Medulla oblongata (tissue), 1 donor: ENCODE data around the gene CACNA1D.

Source experiments
- DNase-seq: peaks from one replicate; pipeline ENCODE4 v3.0.0-alpha.2; 2015; ENCODE audit errors: extremely low spot score

CACNA1D gene

GRCh38 chr3:53495520-53496391 is 1.3 kb downstream of the CACNA1D start:
- peak; percentile 49 for DNase-seq

- DNase-seq: no peak
Measured at GRCh38 chr3:53496392-53496670, 1.9 kb downstream of the CACNA1D start.

- DNase-seq: peak; percentile 60
Measured at GRCh38 chr3:53496984-53497383, 2.6 kb downstream of the CACNA1D start.

GRCh38 chr3:53498806-53499641 is 4.6 kb downstream of the CACNA1D start:
- DNase-seq: no peak

- no peak for DNase-seq
Measured at GRCh38 chr3:53500165-53500777, 5.9 kb downstream of the CACNA1D start.

- DNase-seq: no peak
Measured at GRCh38 chr3:53501178-53501577, 6.8 kb downstream of the CACNA1D start.

- peak; percentile 28 for DNase-seq
Measured at GRCh38 chr3:53502737-53503136, 8.3 kb downstream of the CACNA1D start.

GRCh38 chr3:53503195-53503594 is 8.8 kb downstream of the CACNA1D start:
- no peak for DNase-seq

GRCh38 chr3:53506110-53506762 is 11.8 kb downstream of the CACNA1D start:
- no peak for DNase-seq

GRCh38 chr3:53506763-53507145 is 12.3 kb downstream of the CACNA1D start:
- DNase-seq: no peak

- DNase-seq: no peak
Measured at GRCh38 chr3:53509494-53509893, 15.1 kb downstream of the CACNA1D start.

GRCh38 chr3:53510508-53510907 is 16.1 kb downstream of the CACNA1D start:
- no peak for DNase-seq

GRCh38 chr3:53511246-53511645 is 16.8 kb downstream of the CACNA1D start:
- DNase-seq: no peak

- no peak for DNase-seq
Measured at GRCh38 chr3:53513556-53514190, 19.3 kb downstream of the CACNA1D start.

- peak; percentile 68 for DNase-seq
Measured at GRCh38 chr3:53516339-53516738, 21.9 kb downstream of the CACNA1D start.

GRCh38 chr3:53518495-53518981 is 24.1 kb downstream of the CACNA1D start:
- peak; percentile 71 for DNase-seq

- peak; percentile 51 for DNase-seq
Measured at GRCh38 chr3:53519065-53519709, 24.8 kb downstream of the CACNA1D start.

- DNase-seq: no peak
Measured at GRCh38 chr3:53523346-53523745, 28.9 kb downstream of the CACNA1D start.

- DNase-seq: no peak
Measured at GRCh38 chr3:53524566-53524965, 30.2 kb downstream of the CACNA1D start.

- no peak for DNase-seq
Measured at GRCh38 chr3:53525765-53526703, 31.6 kb downstream of the CACNA1D start.
